Activated naive CD8-positive, alpha-beta T cell treated with anti-CD3 and anti-CD28 coated beads, Interleukin-2, amount 50 U/mL, for 24 hours (primary cell): ENCODE results near the gene PGAM2.
A peak's percentile ranks its signal among the peaks of the same experiment; 100 is the strongest.

ENCODE experiments used
- ATAC-seq: fragments of 150-1000 bp; cut with Tn5 transposase; one replicate; pipeline ENCODE4 v1.10.0; 2021
- DNase-seq: peaks from one replicate; pipeline ENCODE4 v3.0.0; 2021
- H3K27ac Mint-ChIP-seq: one replicate; pipeline ENCODE4 v1.8.0; 2021; ENCODE audit warnings: mild to moderate bottlenecking, mixed read lengths
- H3K27me3 Mint-ChIP-seq: one replicate; pipeline ENCODE4 v1.8.0; 2021; ENCODE audit warnings: mixed read lengths
- H3K36me3 Mint-ChIP-seq: one replicate; pipeline ENCODE4 v1.8.0; 2021; ENCODE audit warnings: low read depth, mixed read lengths
- H3K4me1 Mint-ChIP-seq: one replicate; pipeline ENCODE4 v1.8.0; 2021; ENCODE audit warnings: mixed read lengths
- H3K4me3 Mint-ChIP-seq: one replicate; pipeline ENCODE4 v1.8.0; 2021; ENCODE audit warnings: mild to moderate bottlenecking, moderate library complexity, mixed read lengths
- H3K9me3 Mint-ChIP-seq: one replicate; pipeline ENCODE4 v1.8.0; 2021; ENCODE audit warnings: mixed read lengths

Gene PGAM2

GRCh38 chr7:44080686-44081265, 15.4 kb upstream of the PGAM2 start:
- Mint-ChIP-seq H3K4me1 (peaks cover 61% of the 10 kb centered on the region), H3K36me3 (peaks cover 28% of the 10 kb centered on the region)

GRCh38 chr7:44080118-44080517, 14.8 kb upstream of the PGAM2 start:
- DNase-seq (no peak), ATAC-seq (no peak)
- peaks cover 64% of the 10 kb centered on the region for H3K4me1 Mint-ChIP-seq
- H3K27me3 Mint-ChIP-seq, result peaks cover 1% of the 10 kb centered on the region
- H3K27ac Mint-ChIP-seq, result no peak overlapping the region
- peaks cover 28% of the 10 kb centered on the region for H3K36me3 Mint-ChIP-seq
- H3K4me3 Mint-ChIP-seq, result no peak overlapping the region
- H3K9me3 Mint-ChIP-seq, result no peaks in the 10 kb centered on the region

More at GRCh38 chr7:44080686-44081265, 15.4 kb upstream of the PGAM2 start:
- DNase-seq (no peak), ATAC-seq (no peak)
- Mint-ChIP-seq H3K9me3 (no peaks in the 10 kb centered on the region), H3K27ac (peak overlapping the region; percentile 95), H3K27me3 (peaks cover 1% of the 10 kb centered on the region), H3K4me3 (peak overlapping the region; percentile 87)

- peaks cover 1% of the 10 kb centered on the region for H3K27me3 Mint-ChIP-seq
- no peaks in the 10 kb centered on the region for H3K9me3 Mint-ChIP-seq
- ATAC-seq (no peak), DNase-seq (no peak)
- peaks cover 70% of the 10 kb centered on the region for H3K4me1 Mint-ChIP-seq
- H3K27ac Mint-ChIP-seq, result peak overlapping the region; percentile 27
- peaks cover 30% of the 10 kb centered on the region for H3K36me3 Mint-ChIP-seq
- no peak overlapping the region for H3K4me3 Mint-ChIP-seq
Measured at GRCh38 chr7:44079331-44080021, 14.1 kb upstream of the PGAM2 start.

GRCh38 chr7:44078521-44078920, 13.2 kb upstream of the PGAM2 start:
- Mint-ChIP-seq H3K4me3 (peak overlapping the region; percentile 4), H3K27ac (peak overlapping the region; percentile 37), H3K9me3 (no peaks in the 10 kb centered on the region), H3K4me1 (peaks cover 70% of the 10 kb centered on the region), H3K27me3 (no peaks in the 10 kb centered on the region), H3K36me3 (peaks cover 33% of the 10 kb centered on the region)
- DNase-seq (no peak), ATAC-seq (no peak)

- peaks cover 65% of the 10 kb centered on the region for H3K4me1 Mint-ChIP-seq
- H3K4me3 Mint-ChIP-seq, result no peak overlapping the region
- H3K36me3 Mint-ChIP-seq, result peaks cover 38% of the 10 kb centered on the region
- H3K9me3 Mint-ChIP-seq, result no peaks in the 10 kb centered on the region
- no peaks in the 10 kb centered on the region for H3K27me3 Mint-ChIP-seq
- H3K27ac Mint-ChIP-seq, result peak overlapping the region; percentile 64
- no peak for DNase-seq
- no peak for ATAC-seq
Measured at GRCh38 chr7:44077681-44078091, 12.3 kb upstream of the PGAM2 start.

GRCh38 chr7:44077061-44077460, 11.7 kb upstream of the PGAM2 start:
- no peak overlapping the region for H3K27ac Mint-ChIP-seq
- ATAC-seq, result no peak
- no peak for DNase-seq
- no peak overlapping the region for H3K4me3 Mint-ChIP-seq
- H3K9me3 Mint-ChIP-seq, result no peaks in the 10 kb centered on the region
- H3K36me3 Mint-ChIP-seq, result peaks cover 44% of the 10 kb centered on the region
- H3K27me3 Mint-ChIP-seq, result no peaks in the 10 kb centered on the region
- peaks cover 71% of the 10 kb centered on the region for H3K4me1 Mint-ChIP-seq

- Mint-ChIP-seq H3K4me1 (peaks cover 69% of the 10 kb centered on the region), H3K4me3 (no peak overlapping the region), H3K27me3 (no peaks in the 10 kb centered on the region), H3K36me3 (peaks cover 49% of the 10 kb centered on the region), H3K9me3 (no peaks in the 10 kb centered on the region), H3K27ac (no peak overlapping the region)
- ATAC-seq (no peak), DNase-seq (no peak)
Measured at GRCh38 chr7:44076101-44076895, 10.9 kb upstream of the PGAM2 start.

GRCh38 chr7:44075296-44076075, 10.1 kb upstream of the PGAM2 start:
- H3K4me1 Mint-ChIP-seq, result peaks cover 60% of the 10 kb centered on the region

GRCh38 chr7:44074349-44074695, 9.0 kb upstream of the PGAM2 start:
- no peaks in the 10 kb centered on the region for H3K9me3 Mint-ChIP-seq
- H3K27ac Mint-ChIP-seq, result peak overlapping the region; percentile 41
- no peak overlapping the region for H3K4me3 Mint-ChIP-seq
- H3K27me3 Mint-ChIP-seq, result no peaks in the 10 kb centered on the region
- H3K36me3 Mint-ChIP-seq, result peaks cover 41% of the 10 kb centered on the region
- ATAC-seq, result no peak
- H3K4me1 Mint-ChIP-seq, result peaks cover 49% of the 10 kb centered on the region
- DNase-seq, result no peak

More at GRCh38 chr7:44075296-44076075, 10.1 kb upstream of the PGAM2 start:
- Mint-ChIP-seq H3K27ac (peak overlapping the region; percentile 67), H3K9me3 (no peaks in the 10 kb centered on the region), H3K36me3 (peaks cover 44% of the 10 kb centered on the region), H3K4me3 (no peak overlapping the region), H3K27me3 (no peaks in the 10 kb centered on the region)
- DNase-seq (no peak), ATAC-seq (no peak)

GRCh38 chr7:44073664-44074348, 8.4 kb upstream of the PGAM2 start:
- H3K27me3 Mint-ChIP-seq, result no peaks in the 10 kb centered on the region
- ATAC-seq, result peak; percentile 83
- DNase-seq, result peak; percentile 61
- H3K27ac Mint-ChIP-seq, result peak overlapping the region; percentile 41
- peaks cover 41% of the 10 kb centered on the region for H3K36me3 Mint-ChIP-seq
- H3K4me3 Mint-ChIP-seq, result no peak overlapping the region
- H3K4me1 Mint-ChIP-seq, result peaks cover 47% of the 10 kb centered on the region
- no peaks in the 10 kb centered on the region for H3K9me3 Mint-ChIP-seq

GRCh38 chr7:44072364-44073231, 7.2 kb upstream of the PGAM2 start:
- Mint-ChIP-seq H3K4me1 (peaks cover 39% of the 10 kb centered on the region), H3K36me3 (peaks cover 33% of the 10 kb centered on the region), H3K9me3 (no peaks in the 10 kb centered on the region), H3K27me3 (no peaks in the 10 kb centered on the region), H3K27ac (peak overlapping the region; percentile 31), H3K4me3 (no peak overlapping the region)
- DNase-seq, result peak; percentile 62
- ATAC-seq, result peak; percentile 44

GRCh38 chr7:44071726-44072363, 6.5 kb upstream of the PGAM2 start:
- Mint-ChIP-seq H3K9me3 (no peaks in the 10 kb centered on the region), H3K4me1 (peaks cover 34% of the 10 kb centered on the region), H3K4me3 (no peak overlapping the region), H3K36me3 (peaks cover 31% of the 10 kb centered on the region), H3K27me3 (no peaks in the 10 kb centered on the region), H3K27ac (no peak overlapping the region)
- ATAC-seq, result no peak
- DNase-seq, result no peak

GRCh38 chr7:44068054-44068453, 2.7 kb upstream of the PGAM2 start:
- peaks cover 24% of the 10 kb centered on the region for H3K36me3 Mint-ChIP-seq
- DNase-seq (no peak), ATAC-seq (no peak)
- no peaks in the 10 kb centered on the region for H3K27me3 Mint-ChIP-seq
- H3K27ac Mint-ChIP-seq, result no peak overlapping the region
- no peaks in the 10 kb centered on the region for H3K9me3 Mint-ChIP-seq
- peaks cover 28% of the 10 kb centered on the region for H3K4me1 Mint-ChIP-seq
- no peak overlapping the region for H3K4me3 Mint-ChIP-seq
